ENCODE measurements around the gene GREB1.

- no peak for TF ChIP-seq EZH2 (IDR thresholded peaks at IDR 0.05; ENCODE audit: low read depth)
- TF ChIP-seq, protein P1, sequence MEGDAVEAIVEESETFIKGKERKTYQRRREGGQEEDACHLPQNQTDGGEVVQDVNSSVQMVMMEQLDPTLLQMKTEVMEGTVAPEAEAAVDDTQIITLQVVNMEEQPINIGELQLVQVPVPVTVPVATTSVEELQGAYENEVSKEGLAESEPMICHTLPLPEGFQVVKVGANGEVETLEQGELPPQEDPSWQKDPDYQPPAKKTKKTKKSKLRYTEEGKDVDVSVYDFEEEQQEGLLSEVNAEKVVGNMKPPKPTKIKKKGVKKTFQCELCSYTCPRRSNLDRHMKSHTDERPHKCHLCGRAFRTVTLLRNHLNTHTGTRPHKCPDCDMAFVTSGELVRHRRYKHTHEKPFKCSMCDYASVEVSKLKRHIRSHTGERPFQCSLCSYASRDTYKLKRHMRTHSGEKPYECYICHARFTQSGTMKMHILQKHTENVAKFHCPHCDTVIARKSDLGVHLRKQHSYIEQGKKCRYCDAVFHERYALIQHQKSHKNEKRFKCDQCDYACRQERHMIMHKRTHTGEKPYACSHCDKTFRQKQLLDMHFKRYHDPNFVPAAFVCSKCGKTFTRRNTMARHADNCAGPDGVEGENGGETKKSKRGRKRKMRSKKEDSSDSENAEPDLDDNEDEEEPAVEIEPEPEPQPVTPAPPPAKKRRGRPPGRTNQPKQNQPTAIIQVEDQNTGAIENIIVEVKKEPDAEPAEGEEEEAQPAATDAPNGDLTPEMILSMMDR (conservative IDR thresholded peaks at IDR 0.05), result no peak
These were observed 145.8 kb downstream of the GREB1 start for GRCh38 chr2:11679486-11680181.
